ENCODE measurements around the gene NECTIN1.

Gene NECTIN1

DNA sequence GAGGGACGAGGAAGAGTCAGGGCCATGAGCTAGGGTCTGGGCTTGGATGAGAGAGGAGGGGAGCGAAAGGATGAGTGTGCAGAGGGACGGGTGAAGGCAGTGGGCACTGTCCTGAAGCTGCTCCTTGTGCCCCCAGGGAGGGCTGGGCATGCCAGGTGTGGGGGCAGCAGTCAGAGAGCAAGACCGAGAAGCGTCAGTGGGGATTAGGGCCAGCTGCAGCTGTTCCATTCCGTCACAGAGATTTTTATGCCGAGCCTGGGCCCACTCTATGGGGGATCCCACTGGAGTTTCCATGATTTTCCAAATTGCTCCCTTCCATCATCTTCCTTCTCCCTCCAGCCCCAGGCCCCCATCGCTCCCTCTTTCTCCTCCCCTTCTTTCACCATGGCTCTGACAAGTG is 93.2 kb downstream of the NECTIN1 start:
- TF ChIP-seq, protein P1, sequence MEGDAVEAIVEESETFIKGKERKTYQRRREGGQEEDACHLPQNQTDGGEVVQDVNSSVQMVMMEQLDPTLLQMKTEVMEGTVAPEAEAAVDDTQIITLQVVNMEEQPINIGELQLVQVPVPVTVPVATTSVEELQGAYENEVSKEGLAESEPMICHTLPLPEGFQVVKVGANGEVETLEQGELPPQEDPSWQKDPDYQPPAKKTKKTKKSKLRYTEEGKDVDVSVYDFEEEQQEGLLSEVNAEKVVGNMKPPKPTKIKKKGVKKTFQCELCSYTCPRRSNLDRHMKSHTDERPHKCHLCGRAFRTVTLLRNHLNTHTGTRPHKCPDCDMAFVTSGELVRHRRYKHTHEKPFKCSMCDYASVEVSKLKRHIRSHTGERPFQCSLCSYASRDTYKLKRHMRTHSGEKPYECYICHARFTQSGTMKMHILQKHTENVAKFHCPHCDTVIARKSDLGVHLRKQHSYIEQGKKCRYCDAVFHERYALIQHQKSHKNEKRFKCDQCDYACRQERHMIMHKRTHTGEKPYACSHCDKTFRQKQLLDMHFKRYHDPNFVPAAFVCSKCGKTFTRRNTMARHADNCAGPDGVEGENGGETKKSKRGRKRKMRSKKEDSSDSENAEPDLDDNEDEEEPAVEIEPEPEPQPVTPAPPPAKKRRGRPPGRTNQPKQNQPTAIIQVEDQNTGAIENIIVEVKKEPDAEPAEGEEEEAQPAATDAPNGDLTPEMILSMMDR (IDR thresholded peaks at IDR 0.05; ENCODE audit: low read depth, low read length), result no peak
- TF ChIP-seq MYC (IDR thresholded peaks at IDR 0.05; ENCODE audit: low read depth, low read length) (no peak), POLR2A (IDR thresholded peaks at IDR 0.05; ENCODE audit: extremely low read depth, insufficient read length) (no peak)
- TF ChIP-seq, protein P2, sequence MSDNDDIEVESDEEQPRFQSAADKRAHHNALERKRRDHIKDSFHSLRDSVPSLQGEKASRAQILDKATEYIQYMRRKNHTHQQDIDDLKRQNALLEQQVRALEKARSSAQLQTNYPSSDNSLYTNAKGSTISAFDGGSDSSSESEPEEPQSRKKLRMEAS (IDR thresholded peaks at IDR 0.05; ENCODE audit: low read depth, low read length), result no peak
- no peak overlapping the region for H3K4me3 ChIP-seq (ENCODE audit: low read depth, low read length)
- no peak for DNase-seq (ENCODE audit: low read depth)

DNA sequence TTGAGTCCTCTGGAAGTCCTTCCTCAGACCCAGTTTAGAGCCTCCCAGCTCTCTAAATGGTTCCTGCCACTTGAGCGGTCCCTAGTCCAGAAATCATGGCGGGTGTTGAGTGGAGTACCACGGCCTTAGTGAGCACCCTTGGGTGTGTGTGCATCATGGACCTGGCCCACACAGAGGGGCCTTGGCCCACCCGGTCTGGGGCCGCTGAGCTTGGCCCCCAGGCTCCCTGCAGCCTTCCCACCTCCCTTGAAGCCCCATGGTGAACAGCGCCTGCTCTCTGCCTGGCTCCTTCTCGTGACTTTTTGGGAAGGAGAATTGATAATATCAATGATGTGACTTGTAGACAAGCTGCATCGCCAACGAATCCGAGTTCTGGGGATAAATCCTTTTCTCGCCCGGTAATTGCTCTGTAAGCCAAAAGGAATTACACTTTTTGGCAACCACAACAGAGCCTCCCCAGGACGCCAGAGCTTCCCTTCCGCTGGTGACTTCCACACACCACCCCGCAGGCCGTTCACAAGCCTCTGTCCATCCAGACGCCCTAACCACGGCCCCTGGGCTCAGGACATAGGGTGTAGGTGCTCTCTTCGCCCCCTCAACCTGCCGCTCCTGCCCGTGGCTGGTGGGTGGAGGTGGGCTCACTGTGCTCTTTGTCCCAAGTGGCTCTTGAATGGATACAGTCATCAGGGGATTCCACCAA is 93.8 kb downstream of the NECTIN1 start:
- no peak for DNase-seq (ENCODE audit: low read depth)
- H3K4me3 ChIP-seq (ENCODE audit: low read depth, low read length), result no peak overlapping the region
- no peak for TF ChIP-seq MYC (IDR thresholded peaks at IDR 0.05; ENCODE audit: low read depth, low read length)
- TF ChIP-seq, protein P2 (IDR thresholded peaks at IDR 0.05; ENCODE audit: low read depth, low read length), result no peak
- TF ChIP-seq, protein P1 (IDR thresholded peaks at IDR 0.05; ENCODE audit: low read depth, low read length), result no peak
- TF ChIP-seq POLR2A (IDR thresholded peaks at IDR 0.05; ENCODE audit: extremely low read depth, insufficient read length), result no peak

DNA sequence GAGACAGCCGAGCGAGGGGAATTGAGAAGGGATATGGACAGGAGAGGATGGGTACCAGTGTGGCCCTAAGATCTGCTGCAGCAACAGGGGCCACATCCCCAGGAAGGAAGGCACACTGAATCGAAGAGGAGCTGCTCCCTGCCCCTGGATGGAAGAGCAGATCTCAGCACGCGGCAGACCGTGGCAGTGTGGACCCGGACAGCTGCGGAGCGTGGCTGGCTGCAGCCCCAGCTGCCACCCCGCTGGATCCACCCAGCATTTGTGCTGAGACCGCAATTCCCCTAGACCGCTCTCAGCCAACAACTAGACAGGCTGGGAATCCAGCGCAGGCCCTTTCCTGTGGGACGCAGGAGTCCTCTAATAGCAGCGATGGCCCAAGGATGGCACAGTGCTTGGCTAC is 94.7 kb downstream of the NECTIN1 start:
- no peak overlapping the region for H3K4me3 ChIP-seq (ENCODE audit: low read depth, low read length)
- no peak for DNase-seq (ENCODE audit: low read depth)
- no peak for TF ChIP-seq MYC (IDR thresholded peaks at IDR 0.05; ENCODE audit: low read depth, low read length)
- TF ChIP-seq, protein P2 (IDR thresholded peaks at IDR 0.05; ENCODE audit: low read depth, low read length), result no peak
- TF ChIP-seq POLR2A (IDR thresholded peaks at IDR 0.05; ENCODE audit: extremely low read depth, insufficient read length), result no peak
- TF ChIP-seq, protein P1 (IDR thresholded peaks at IDR 0.05; ENCODE audit: low read depth, low read length), result no peak

DNA sequence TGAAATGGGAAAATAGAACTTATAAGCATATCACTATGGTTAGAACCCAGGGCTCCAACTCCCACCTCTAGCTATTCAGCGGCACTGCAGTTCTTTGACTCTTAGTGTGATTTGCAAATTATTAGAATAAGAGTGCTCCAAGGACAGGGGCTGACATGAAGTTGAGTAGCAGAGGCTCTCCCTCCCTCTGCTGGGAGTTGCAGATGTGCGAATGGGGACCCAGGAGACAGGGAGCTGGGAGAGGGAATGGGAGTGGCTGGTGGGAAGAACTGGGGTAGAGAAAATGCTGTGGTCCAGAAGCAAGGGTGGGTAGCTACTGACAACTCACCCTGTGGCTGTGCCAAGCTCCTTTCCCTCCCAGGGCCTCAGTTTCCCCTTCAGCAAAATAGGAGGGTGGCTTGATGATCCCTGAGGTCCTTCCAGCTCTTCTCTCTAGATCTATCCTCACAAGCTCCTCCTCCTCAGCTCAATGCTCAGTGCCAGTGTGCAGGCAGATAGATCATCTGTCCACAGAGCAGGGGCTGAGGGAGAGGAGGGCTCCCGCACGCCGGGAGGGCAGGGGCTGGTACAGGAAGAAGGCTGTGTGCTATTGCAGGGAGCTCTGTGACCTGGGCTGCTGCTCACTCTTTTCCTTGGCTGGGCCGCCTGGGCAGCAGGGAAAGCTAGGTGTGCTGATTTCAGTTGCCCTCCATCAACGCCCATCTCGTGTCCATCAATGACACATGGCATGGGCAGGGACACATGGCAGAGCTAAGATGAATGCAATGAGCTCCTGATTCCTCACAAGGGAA is 99.0 kb downstream of the NECTIN1 start:
- DNase-seq (ENCODE audit: low read depth), result no peak
- no peak overlapping the region for H3K4me3 ChIP-seq (ENCODE audit: low read depth, low read length)
- TF ChIP-seq MYC (IDR thresholded peaks at IDR 0.05; ENCODE audit: low read depth, low read length), result no peak
- TF ChIP-seq, protein P2 (IDR thresholded peaks at IDR 0.05; ENCODE audit: low read depth, low read length), result no peak
- no peak for TF ChIP-seq POLR2A (IDR thresholded peaks at IDR 0.05; ENCODE audit: extremely low read depth, insufficient read length)
- TF ChIP-seq, protein P1 (IDR thresholded peaks at IDR 0.05; ENCODE audit: low read depth, low read length), result no peak

DNA sequence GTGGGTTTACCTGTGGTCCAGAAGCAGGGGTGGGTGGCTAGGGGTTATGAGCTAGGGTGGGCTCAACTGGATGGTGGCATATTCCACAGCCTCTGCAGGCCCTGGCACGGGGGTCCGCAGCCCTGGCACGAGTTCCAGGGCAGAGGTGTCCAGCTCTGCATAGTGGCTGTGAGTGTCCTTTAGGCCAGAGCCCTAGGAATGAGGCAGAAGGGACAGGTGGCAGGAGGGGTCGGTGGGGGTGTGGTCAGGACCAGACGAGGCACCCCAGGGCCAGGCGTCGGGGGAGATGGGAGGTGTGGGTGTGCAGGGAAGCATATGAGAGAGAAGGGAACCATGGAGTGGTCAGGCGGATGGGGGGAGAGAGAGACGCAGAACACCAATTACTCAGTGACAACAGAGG is 99.9 kb downstream of the NECTIN1 start:
- TF ChIP-seq, protein P2 (IDR thresholded peaks at IDR 0.05; ENCODE audit: low read depth, low read length), result no peak
- TF ChIP-seq, protein P1 (IDR thresholded peaks at IDR 0.05; ENCODE audit: low read depth, low read length), result no peak
- no peak for TF ChIP-seq MYC (IDR thresholded peaks at IDR 0.05; ENCODE audit: low read depth, low read length)
- no peak for TF ChIP-seq POLR2A (IDR thresholded peaks at IDR 0.05; ENCODE audit: extremely low read depth, insufficient read length)
- H3K4me3 ChIP-seq (ENCODE audit: low read depth, low read length), result no peak overlapping the region
- no peak for DNase-seq (ENCODE audit: low read depth)
